Upper lobe of left lung (tissue), 4 donors: ENCODE results near the gene NUMBL.

Experiments used
- CTCF ChIP-seq, 6 experiments: fragments of 450-650 bp in 4 of 6; fragments of 200-600 bp in 2 of 6; sonication (generic) in 2 of 6; IDR thresholded peaks; one replicate each; pipeline ENCODE4 v1.5.1; 2016 to 2019; ENCODE audit warnings: antibody characterized with exemption in 6 of 6
- POLR2A ChIP-seq, 4 donors: fragments of 450-650 bp; IDR thresholded peaks; one replicate each; pipeline ENCODE4 v1.5.1; 2016 to 2017; ENCODE audit warnings: antibody characterized with exemption in 4 of 4, mild to moderate bottlenecking in 2 of 4
- POLR2AphosphoS5 ChIP-seq, 2 donors: sonication (generic); formaldehyde crosslinking; IDR thresholded peaks; one replicate each; pipeline ENCODE4 v1.5.1; 2017; ENCODE audit warnings: antibody characterized with exemption in 2 of 2

- TF ChIP-seq CTCF (IDR thresholded peaks at IDR 0.05) (no peak), POLR2AphosphoS5 (IDR thresholded peaks at IDR 0.05) (no peak), POLR2A (IDR thresholded peaks at IDR 0.05) (no peak)
These were observed 70.3 kb downstream of the NUMBL start for GRCh38 chr19:40620161-40620485.
